Measurements from ENCODE around the gene PRKAA2.
A peak's percentile ranks its signal among the peaks of the same experiment; 100 is the strongest.

PRKAA2 gene

GRCh38 chr1:56655991-56656613, 11.0 kb downstream of the PRKAA2 start:
- no peak for DNase-seq

GRCh38 chr1:56658254-56658653, 13.1 kb downstream of the PRKAA2 start:
- DNase-seq = no peak

DNA sequence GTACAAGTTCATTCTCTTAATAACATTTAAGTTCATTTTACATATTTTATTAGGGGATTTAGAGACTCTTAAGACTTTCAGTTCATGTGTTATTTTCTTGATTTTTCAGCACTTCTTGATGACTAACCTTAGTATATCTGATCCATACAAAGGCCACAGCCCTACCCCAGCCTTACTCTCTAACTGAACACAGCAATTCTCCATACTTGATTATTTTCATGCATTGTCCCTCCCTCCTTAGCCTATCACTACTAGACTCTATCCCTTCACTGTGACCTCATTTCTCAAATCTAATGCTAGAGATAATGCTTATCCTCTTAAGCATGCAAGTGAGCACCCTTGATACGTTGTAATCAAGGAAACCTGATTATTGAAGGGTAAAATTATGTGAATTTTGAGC, 15.2 kb downstream of the PRKAA2 start:
- no peak for DNase-seq

DNA sequence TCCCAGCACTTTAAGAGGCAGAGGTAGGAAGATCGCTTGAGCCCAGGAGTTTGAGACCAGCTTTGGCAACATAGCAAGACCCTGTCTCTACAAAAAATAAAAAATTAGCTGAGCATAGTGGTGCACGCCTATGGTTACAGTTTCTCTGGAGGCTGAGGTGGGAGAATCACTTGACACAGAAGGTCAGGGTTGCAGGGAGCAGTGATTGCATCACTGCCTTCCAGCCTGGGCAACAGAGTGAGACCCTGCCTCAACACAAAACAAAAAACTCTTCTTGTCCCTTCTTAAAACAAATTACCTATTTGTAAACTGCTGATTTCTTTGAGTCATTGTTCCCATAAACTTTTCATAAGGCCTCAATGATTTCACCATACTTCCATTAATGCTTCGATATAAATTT, 18.7 kb downstream of the PRKAA2 start:
- DNase-seq = no peak

GRCh38 chr1:56665384-56665783, 20.3 kb downstream of the PRKAA2 start:
- DNase-seq = no peak

- no peak for DNase-seq
Observed at GRCh38 chr1:56666112-56666608, 21.0 kb downstream of the PRKAA2 start.

DNA sequence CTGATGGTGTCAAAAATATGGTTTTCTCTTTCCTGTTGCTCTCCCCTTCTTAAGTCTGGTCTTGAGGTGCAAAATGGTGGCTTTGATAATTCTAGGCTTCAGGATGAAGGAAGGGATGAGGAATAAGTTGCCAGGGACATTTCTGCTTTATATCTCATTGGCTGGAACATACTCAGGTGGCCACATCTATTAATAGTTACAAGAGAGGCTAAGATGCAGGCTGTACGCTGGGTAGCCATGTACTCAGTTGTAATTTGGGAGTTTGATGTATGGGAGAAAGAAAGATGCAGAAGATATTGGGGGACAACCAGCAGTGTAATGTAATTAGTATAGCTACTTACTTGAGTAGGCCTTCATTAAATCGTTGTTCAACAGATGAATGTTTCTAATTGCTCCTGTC, 25.2 kb downstream of the PRKAA2 start:
- DNase-seq = no peak

- DNase-seq = no peak
Observed at GRCh38 chr1:56671085-56671484, 26.0 kb downstream of the PRKAA2 start.

GRCh38 chr1:56671542-56671941, 26.4 kb downstream of the PRKAA2 start:
- DNase-seq = no peak

DNA sequence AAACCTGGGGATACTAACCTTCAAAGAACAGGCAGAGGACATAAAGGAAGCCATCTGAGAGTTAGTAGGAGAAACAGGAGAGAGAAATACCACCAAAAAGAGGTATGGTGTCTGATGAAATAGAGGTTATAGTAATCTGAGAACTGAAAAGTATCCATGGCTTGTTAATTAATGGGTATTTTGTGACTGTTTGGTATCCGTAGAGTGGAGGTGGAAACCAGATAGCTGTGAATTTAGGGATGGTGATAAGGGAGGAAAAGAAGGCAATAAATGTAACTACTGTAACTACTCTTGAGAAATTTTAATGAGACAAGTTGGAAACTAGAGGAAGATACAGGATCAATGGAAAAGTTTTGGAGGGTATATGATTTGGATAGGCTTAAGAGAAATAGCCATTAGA, 27.5 kb downstream of the PRKAA2 start:
- no peak for DNase-seq

GRCh38 chr1:56675763-56676162, 30.6 kb downstream of the PRKAA2 start:
- no peak for DNase-seq

DNA sequence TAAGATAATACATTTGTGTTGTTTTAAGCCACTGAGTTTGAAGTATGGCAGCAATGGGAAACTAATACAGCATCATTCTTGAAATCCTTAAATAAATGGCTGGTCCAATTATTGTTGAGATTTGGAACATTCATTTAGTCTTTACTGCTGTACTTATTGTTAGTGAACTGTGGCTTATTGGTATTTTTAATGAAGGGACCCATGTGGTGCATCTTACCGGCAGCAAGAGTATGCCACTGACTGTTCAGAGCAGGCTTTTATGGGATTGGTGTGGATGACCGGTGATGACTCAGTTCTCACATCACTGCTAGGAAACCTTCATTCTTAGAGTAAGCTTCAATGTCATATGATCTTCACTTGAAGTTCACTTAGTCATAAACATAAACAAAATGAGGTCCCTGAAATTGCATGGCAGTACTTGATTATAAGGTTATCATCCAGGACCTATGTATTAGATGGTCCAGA, 31.5 kb downstream of the PRKAA2 start:
- peak; percentile 60 for DNase-seq

DNA sequence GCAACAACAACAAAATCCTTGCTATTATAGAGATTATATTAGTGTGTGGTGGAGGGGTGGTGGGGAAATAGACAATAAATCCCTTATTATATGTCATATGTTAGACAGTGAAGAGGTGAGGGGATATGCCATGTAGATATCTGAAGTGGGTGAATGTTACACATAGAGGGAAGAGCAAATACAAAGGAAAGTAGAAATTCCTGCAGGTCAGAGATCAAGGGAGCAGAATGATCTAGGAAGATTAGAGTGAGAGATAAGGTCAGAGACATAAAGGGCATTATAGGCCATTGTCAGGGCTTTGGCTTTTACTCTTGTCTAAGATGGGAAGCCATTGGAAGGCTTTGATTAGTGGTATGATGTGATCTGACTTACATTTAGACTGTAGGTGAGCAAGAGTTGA, 38.5 kb downstream of the PRKAA2 start:
- no peak for DNase-seq

- peak; percentile 37 for DNase-seq
Observed at GRCh38 chr1:56686169-56686568, 41.1 kb downstream of the PRKAA2 start.

- peak; percentile 71 for DNase-seq
Observed at GRCh38 chr1:56688522-56689026, 43.5 kb downstream of the PRKAA2 start.

GRCh38 chr1:56696663-56697062, 51.5 kb downstream of the PRKAA2 start:
- DNase-seq = no peak

DNA sequence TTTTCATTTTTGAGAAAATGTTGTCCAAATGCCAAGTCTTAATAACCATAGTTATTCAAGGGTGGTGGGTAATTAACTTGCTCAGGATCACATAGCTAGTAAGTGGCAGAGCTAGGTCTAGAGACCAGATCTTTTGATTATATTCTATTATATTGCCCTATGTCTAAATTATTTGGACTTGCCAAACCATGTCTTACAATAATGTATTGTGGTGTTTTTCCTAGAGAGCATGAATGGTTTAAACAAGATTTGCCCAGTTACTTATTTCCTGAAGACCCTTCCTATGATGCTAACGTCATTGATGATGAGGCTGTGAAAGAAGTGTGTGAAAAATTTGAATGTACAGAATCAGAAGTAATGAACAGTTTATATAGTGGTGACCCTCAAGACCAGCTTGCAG, 58.6 kb downstream of the PRKAA2 start:
- DNase-seq = no peak

DNA sequence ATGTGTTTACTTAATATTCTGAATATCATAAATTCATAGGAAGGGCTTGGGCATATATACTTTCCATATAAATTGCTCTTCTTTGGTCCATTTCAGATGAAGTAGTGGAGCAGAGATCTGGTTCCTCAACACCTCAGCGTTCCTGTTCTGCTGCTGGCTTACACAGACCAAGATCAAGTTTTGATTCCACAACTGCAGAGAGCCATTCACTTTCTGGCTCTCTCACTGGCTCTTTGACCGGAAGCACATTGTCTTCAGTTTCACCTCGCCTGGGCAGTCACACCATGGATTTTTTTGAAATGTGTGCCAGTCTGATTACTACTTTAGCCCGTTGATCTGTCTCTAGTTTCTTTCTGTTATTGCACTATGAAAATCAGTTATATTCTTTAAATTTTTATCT, 62.3 kb downstream of the PRKAA2 start:
- no peak for DNase-seq

GRCh38 chr1:56709269-56709880, 64.3 kb downstream of the PRKAA2 start:
- DNase-seq = peak; percentile 65

- DNase-seq = no peak
Observed at GRCh38 chr1:56709995-56710394, 64.9 kb downstream of the PRKAA2 start.

DNA sequence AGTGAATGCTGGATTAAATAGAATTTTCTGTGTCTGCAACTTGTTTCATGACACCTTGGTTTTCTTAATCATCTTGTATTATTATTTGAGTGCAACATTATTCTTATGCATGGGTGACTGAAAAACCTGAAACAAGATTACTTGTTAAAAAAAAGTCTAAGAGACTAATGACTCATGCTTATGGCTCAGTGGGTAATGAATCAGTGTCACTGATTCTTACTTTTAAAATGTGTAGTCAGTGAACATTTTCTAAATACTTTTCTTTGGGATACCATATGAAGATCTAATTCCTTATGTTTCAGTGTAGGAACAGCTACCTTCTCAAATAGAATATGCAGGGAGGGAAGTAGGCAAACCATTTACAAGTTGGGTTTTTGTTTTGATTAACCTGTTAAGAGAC, 65.5 kb downstream of the PRKAA2 start:
- DNase-seq = peak; percentile 88

- no peak for DNase-seq
Observed at GRCh38 chr1:56712150-56712549, 67.0 kb downstream of the PRKAA2 start.

GRCh38 chr1:56713112-56713511, 68.0 kb downstream of the PRKAA2 start:
- no peak for DNase-seq

DNA sequence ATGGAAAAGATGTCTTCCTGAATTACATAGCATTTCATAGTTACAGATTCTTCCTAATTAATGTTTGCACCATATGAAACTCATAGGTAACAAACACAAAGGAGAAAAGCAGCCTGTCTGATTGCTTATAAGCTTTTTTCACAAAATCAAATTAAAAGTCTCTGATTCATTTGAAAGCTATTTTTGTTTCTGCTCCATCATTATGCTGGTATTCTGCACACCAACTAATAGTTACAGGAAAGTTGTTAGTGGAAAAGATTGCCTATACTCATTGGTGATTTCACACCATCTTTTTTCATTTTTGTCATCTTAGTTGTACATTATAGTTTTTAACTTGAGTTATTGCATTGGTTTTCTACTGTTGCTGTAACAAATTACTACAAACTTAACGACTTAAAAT, 70.0 kb downstream of the PRKAA2 start:
- DNase-seq = peak; percentile 45

DNA sequence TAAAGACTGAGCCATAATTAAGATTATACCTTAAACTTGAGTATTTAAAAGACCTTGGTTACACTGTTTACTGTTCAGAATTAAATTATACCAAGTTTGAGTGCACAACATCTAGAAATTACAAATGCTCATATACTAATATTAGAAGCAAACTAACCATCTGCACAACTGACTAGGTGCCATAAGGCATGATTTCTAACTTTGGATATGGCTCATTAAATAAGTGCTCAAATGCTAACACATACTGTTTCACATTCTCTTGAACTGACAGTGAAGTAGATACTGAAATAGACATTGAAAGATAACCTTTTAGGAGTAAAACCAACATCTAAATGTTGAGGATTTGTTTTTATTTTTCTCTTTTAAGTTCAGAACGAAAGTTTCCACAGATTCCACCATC, 74.1 kb downstream of the PRKAA2 start:
- no peak for DNase-seq

All from fibroblast of upper back skin (primary cell).